Amniotic epithelial cell (primary cell): Measurements from ENCODE around the gene NKAIN2.
"Not testable (repeated sequence)": the region's sequence is repeated elsewhere in the genome, so short reads cannot be mapped to it uniquely, and the experiment has no call there.

Experiments
- DNase-seq: peaks from one replicate; pipeline ENCODE4 v3.0.0-alpha.2; 2010; ENCODE audit warnings: low read depth

The NKAIN2 gene

DNA sequence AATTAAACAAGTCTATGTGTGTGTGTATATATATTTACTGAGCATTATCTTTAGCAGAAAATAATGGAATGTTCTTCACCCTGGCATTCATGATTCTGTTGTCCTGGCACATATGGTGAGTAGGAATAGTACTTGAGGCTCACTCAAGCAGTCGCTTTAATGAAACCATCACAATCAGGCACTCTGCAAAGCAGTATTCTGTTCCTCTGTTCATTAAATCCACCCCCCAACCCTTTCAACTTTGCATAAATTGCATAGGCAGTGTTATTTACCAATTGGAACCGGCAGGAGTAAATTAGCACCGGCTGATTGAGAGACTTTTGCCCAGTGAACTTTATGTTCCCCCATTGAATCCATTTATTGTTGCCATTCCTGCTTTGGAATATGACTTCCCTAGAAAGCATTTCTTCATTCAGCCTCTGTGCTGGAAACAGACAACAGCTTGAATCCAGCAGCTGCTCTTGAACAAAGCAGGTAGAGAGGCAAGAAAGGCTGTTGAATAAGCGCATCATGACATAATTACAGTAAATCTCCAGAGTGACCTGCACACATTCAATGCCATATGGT is 890.6 kb downstream of the NKAIN2 start:
- no peak for DNase-seq

DNA sequence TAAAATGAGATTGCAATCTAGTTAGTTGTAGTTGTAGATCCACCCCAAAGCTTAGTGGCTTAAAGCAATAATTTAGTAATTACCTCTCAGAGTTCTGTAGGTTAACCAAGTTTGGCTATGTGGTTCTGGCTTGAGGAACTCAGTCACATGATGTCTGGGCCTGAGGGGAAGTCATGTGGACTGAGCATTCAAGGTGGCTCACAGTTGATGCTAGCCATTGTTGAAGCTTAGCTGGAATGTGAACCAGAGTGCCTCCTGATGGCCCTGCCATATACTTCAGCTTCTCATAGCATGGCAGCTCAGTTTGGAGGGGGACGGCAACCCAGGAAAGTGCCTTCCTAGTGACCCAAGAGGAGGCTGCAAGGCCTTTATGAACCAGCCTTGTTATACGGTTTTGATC is 895.4 kb downstream of the NKAIN2 start:
- no peak for DNase-seq

DNA sequence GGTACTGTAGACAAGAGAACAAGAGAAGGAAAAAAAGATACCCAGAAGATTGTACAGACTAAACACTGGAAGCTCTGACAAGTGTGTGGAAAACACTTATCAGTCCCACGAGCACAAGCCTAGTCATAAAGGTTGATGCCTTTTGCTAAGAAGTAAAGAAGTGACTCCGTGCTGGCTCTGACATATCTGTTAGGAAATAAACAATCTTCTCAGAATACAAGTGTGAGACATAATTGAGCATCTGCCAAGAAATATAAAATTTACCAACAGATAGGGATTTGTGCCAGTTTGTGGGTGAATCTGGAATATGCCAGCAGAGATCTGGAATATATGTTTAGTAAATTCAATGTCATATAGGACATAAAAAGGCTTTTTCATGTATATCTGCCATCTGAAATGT is 899.9 kb downstream of the NKAIN2 start:
- no peak for DNase-seq

DNA sequence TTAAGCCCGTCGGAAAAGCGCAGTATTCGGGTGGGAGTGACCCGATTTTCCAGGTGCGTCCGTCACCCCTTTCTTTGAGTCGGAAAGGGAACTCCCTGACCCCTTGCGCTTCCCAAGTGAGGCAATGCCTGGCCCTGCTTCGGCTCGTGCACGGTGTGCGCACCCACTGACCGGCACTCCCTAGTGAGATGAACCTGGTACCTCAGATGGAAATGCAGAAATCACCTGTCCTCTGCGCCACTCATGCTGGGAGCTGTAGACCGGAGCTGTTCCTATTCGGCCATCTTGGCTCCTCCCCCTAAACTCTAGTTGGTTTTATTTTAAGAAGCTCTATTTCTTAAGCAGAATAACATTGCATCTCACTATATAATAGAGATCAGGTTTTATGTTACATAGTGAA is 908.9 kb downstream of the NKAIN2 start:
- DNase-seq = not testable (repeated sequence)

- DNase-seq = no peak
Measured at GRCh38 chr6:124714728-124715127, 911.1 kb downstream of the NKAIN2 start.

DNA sequence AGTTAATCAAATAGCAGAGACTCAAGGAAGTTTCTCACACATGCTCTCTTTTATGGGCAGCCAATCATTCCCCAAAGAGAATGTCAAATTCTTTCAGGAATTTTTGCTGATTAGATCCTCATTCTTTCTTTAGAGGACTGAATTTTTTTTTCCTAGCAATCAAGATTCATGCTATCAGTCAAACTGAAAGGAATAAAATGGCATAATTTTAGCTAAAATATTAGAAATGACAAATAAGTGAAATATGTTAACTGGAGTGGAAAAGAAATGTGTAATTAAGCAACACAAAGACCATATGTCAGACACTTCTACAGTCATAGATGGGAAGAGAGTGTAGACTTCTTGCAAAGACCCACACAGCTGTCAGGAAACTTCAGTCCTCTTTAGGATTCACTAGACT is 916.2 kb downstream of the NKAIN2 start:
- no peak for DNase-seq

- DNase-seq = no peak
Measured at GRCh38 chr6:124721331-124721730, 917.7 kb downstream of the NKAIN2 start.

GRCh38 chr6:124722141-124722878 is 918.6 kb downstream of the NKAIN2 start:
- DNase-seq = no peak

DNA sequence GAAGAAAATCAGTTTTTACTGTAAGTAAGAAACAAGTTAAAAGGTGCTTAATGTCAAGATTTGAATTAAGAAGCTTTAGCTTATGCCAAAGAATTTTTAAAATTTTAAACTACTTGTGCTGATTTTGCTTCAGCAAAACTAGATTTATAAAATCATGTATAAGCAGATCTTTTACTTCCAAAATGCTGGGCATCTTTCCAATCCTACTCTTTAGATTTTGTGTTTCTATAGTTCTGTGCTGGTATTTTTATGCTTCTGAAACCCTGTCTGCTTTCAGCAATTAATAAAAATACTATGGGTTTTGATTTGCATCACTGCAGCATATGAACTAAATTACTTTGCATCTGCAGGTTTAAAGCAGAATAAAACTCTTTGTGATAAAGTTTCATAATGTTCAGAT is 920.0 kb downstream of the NKAIN2 start:
- no peak for DNase-seq

GRCh38 chr6:124737804-124738203 is 934.1 kb downstream of the NKAIN2 start:
- DNase-seq = not testable (repeated sequence)

GRCh38 chr6:124738482-124738881 is 934.8 kb downstream of the NKAIN2 start:
- DNase-seq = peak; percentile 49

DNA sequence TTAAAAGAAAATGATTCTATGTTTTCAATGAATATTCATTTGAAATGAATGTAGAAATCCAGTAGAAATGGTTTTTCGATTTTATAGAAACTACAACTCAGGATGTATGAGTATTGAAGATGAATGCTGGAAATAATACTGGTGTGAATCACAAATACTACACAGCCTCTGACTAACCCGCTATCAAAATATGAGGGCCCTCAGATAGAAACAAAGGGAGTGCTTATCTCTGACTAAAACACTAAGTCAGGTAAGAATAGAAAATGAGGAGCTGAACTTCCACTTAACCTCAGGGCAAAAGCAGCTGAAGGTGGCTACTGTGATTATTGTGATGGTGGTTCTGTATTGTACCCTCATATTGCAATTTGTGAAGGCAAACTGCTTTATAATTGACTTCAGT is 937.7 kb downstream of the NKAIN2 start:
- peak; percentile 40 for DNase-seq

GRCh38 chr6:124742971-124743370 is 939.3 kb downstream of the NKAIN2 start:
- DNase-seq = peak; percentile 42

GRCh38 chr6:124743420-124743819 is 939.8 kb downstream of the NKAIN2 start:
- DNase-seq = no peak

- DNase-seq = peak; percentile 16
Measured at GRCh38 chr6:124747349-124747748, 943.7 kb downstream of the NKAIN2 start.

GRCh38 chr6:124748778-124749177 is 945.1 kb downstream of the NKAIN2 start:
- DNase-seq = no peak

- no peak for DNase-seq
Measured at GRCh38 chr6:124753001-124753400, 949.3 kb downstream of the NKAIN2 start.

- no peak for DNase-seq
Measured at GRCh38 chr6:124753562-124754105, 950.0 kb downstream of the NKAIN2 start.

- DNase-seq = no peak
Measured at GRCh38 chr6:124755321-124755720, 951.7 kb downstream of the NKAIN2 start.

- peak; percentile 29 for DNase-seq
Measured at GRCh38 chr6:124757560-124757959, 953.9 kb downstream of the NKAIN2 start.

- DNase-seq = no peak
Measured at GRCh38 chr6:124758663-124759062, 955.0 kb downstream of the NKAIN2 start.

DNA sequence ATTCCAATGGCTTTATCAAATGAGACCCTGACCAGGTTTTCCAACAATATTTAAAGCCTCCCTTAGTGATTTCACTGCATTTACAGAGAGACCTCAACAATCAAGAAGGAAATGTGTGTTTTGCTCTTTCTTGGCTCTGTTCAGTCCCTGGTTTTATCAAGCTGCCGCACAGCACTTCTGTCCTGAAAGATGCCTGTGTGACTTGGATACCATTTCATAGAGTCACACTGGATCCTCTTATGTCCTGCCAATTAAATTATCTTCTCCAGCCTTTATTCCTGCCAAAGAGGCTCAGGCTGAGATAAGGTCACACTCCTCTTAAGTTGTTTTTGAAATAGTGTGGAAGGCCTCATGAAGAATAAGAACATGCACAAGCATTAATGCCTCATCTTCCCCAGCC is 961.6 kb downstream of the NKAIN2 start:
- no peak for DNase-seq

GRCh38 chr6:124768224-124768623 is 964.6 kb downstream of the NKAIN2 start:
- DNase-seq = no peak
